Osteocyte (in vitro differentiated cells): ENCODE measurements around the gene RNU6-9. TPM values are rescaled to one million over a fixed set of nuclear protein-coding genes. Genes with fewer than 3 reads are reported as not detected.

Source experiments
- DNase-seq: peaks from one replicate; pipeline ENCODE4 v3.0.0; 2021; ENCODE audit warnings: mixed read lengths; ENCODE audit not compliant: unreplicated experiment; ENCODE audit errors: extremely low spot score
- H3K27ac Mint-ChIP-seq: one replicate; pipeline ENCODE4 v1.8.0; 2021; ENCODE audit warnings: mild to moderate bottlenecking, mixed read lengths; ENCODE audit not compliant: unreplicated experiment
- H3K27me3 Mint-ChIP-seq: one replicate; pipeline ENCODE4 v1.8.0; 2021; ENCODE audit warnings: mixed read lengths; ENCODE audit not compliant: unreplicated experiment
- H3K36me3 Mint-ChIP-seq: one replicate; pipeline ENCODE4 v1.8.0; 2021; ENCODE audit warnings: mixed read lengths; ENCODE audit not compliant: unreplicated experiment
- H3K4me1 Mint-ChIP-seq: one replicate; pipeline ENCODE4 v1.8.0; 2021; ENCODE audit warnings: mixed read lengths; ENCODE audit not compliant: unreplicated experiment
- H3K4me3 Mint-ChIP-seq: one replicate; pipeline ENCODE4 v1.8.0; 2021; ENCODE audit warnings: mild to moderate bottlenecking, moderate library complexity, mixed read lengths; ENCODE audit not compliant: unreplicated experiment
- H3K9me3 Mint-ChIP-seq: one replicate; pipeline ENCODE4 v1.8.0; 2021; ENCODE audit warnings: mixed read lengths; ENCODE audit not compliant: unreplicated experiment
- CTCF ChIP-seq: fragments of 200-600 bp; sonication (generic); IDR thresholded peaks from 2 replicates; pipeline ENCODE4 v1.5.0; 2021; ENCODE audit warnings: antibody characterized with exemption, mild to moderate bottlenecking, moderate library complexity
- total RNA-seq: library from RNA; stranded (reverse); gene quantifications from 2 replicates; pipeline ENCODE4 v1.2.1, GENCODE V29; 2021

RNU6-9 gene
- total RNA-seq, 1 donor from 2014 or later: not detected

DNA sequence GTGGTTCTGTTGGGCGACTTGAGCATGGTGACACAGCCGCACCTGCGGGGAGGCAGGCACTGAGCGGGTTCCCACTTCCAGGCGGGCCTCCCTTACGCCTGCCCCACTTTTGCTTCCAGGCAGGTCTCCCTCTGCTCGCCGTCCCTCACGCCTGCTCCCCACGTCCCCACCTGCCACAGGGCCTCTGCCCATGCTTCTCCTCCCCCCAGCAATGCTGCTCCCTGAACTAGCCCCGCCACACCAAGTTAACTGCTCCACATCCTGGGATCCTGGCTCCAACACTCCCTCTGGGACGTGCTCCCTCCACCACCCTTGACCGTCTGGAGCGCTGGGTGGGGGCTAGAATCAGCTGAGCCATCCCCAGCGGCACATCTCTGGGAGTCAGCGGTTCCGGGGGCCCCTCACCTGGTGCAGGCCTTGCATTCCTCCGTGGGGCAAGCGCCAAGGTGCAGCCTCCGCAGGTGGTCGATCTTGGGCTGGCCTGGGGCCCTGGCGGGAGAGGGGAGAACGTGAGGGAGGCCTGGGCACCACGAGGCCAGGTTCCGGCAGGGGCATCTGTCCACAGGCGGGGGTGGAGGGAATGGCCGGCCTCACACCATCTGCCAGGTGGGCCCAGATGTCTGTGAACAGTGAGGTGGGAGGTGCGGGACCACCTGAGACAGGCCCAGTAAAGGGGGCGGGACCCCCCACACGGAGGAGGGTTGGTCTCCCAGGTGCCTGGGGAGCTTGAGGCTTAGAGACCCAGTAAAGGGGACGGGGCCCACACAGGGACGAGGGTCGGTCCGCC is 24.6 kb upstream of the RNU6-9 start:
- Mint-ChIP-seq H3K36me3 (peaks cover 9% of the 10 kb centered on the region), H3K27ac (peak overlapping the region; percentile 97), H3K9me3 (no peaks in the 10 kb centered on the region), H3K4me1 (peaks cover 64% of the 10 kb centered on the region), H3K4me3 (peak overlapping the region; percentile 6), H3K27me3 (no peaks in the 10 kb centered on the region)
- peak; percentile 83 for DNase-seq
- no peak for TF ChIP-seq CTCF

DNA sequence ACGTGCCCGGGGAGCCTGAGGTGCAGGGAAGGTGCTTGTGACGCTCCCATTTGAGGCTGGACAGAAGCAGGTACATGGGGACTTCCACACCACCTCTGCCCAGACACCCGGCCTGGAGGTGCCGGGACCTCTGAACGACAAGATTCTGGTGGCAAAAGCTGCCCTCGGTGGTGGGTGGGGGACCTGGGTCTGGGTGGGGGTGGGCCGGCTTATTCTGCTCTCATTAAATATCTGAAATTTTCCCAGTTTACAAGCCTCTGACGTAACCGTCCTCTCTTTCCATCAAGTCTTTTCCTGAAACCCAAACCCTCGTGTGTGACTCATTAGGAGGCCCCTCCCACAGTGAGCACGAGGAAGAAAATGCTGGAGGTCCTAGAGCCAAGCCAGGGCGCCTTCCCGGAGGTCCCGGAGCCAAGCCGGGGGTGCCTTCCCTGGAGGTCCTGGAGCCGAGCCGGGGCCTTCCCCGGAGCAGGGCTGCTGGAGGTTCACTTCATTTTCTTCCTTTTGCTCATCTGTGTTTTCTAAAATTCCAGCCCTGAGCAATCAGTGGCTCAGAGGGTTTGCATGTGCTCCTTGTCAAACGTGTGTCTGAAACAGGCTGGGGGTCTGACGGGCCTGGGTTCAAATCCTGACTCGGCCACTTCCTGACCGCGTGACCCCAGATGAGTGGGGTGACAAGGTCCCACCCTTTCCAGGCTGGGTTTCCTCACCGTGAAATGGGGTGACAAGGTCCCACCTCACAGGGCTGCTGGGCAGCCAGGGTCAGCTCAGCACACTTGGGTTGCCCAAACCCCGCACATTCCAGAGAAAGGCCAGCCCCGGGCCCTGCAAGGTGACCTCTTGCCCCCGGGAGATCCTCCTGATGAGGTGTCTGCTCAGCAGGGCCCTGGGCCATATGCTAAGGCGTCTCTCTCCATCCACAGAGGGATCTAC is 23.8 kb upstream of the RNU6-9 start:
- peak; percentile 91 for DNase-seq
- Mint-ChIP-seq H3K36me3 (peaks cover 11% of the 10 kb centered on the region), H3K4me3 (no peak overlapping the region), H3K27me3 (no peaks in the 10 kb centered on the region), H3K4me1 (peaks cover 62% of the 10 kb centered on the region), H3K9me3 (no peaks in the 10 kb centered on the region), H3K27ac (peak overlapping the region; percentile 97)
- no peak for TF ChIP-seq CTCF

GRCh38 chr19:870314-870713 is 23.0 kb upstream of the RNU6-9 start:
- peak overlapping the region; percentile 97 for H3K27ac Mint-ChIP-seq
- no peak for DNase-seq
- no peak overlapping the region for H3K4me3 Mint-ChIP-seq
- TF ChIP-seq CTCF: no peak
- H3K27me3 Mint-ChIP-seq: no peaks in the 10 kb centered on the region
- H3K9me3 Mint-ChIP-seq: no peaks in the 10 kb centered on the region
- H3K36me3 Mint-ChIP-seq: peaks cover 14% of the 10 kb centered on the region
- peaks cover 58% of the 10 kb centered on the region for H3K4me1 Mint-ChIP-seq

DNA sequence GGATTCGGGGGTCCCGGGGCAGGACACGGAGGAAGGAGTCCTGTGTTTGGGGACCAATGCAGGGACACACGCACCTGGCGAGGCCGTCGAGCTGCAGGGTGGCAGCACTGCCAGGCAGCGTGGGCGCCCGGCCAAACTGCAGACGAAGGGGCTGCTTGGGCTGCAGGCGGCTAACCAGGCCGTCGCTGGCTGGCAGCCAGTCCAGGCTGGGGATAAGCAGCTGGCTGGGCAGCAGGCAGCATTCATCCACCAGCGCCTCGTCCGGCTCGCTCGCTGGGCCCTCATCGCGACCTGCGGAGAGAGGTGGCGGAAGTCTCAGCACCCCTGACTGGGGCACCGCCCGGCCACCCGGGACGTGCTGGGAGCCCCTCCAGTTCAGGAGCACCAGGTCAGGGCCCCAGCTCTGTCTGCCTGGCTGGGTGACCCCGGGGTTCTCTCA is 22.3 kb upstream of the RNU6-9 start:
- H3K4me3 Mint-ChIP-seq: no peak overlapping the region
- peak; percentile 89 for DNase-seq
- no peaks in the 10 kb centered on the region for H3K9me3 Mint-ChIP-seq
- H3K27me3 Mint-ChIP-seq: no peaks in the 10 kb centered on the region
- peaks cover 17% of the 10 kb centered on the region for H3K36me3 Mint-ChIP-seq
- TF ChIP-seq CTCF: no peak
- peaks cover 55% of the 10 kb centered on the region for H3K4me1 Mint-ChIP-seq
- H3K27ac Mint-ChIP-seq: peak overlapping the region; percentile 38
